PC-9 (cell line): ENCODE results near the gene KHK.

Source experiments
- EZH2 ChIP-seq: fragments of 200-600 bp; sonication (generic); IDR thresholded peaks from 2 replicates; pipeline ENCODE4 v1.8.0; 2017; ENCODE audit warnings: antibody characterized with exemption, low read depth
- TF ChIP-seq, protein P1 (sequence below): fragments of 200-600 bp; sonication (generic); conservative IDR thresholded peaks from 2 replicates; pipeline ENCODE4 v1.6.1; 2017; ENCODE audit warnings: mixed run types, antibody characterized with exemption, mild to moderate bottlenecking, moderate library complexity

DNA sequence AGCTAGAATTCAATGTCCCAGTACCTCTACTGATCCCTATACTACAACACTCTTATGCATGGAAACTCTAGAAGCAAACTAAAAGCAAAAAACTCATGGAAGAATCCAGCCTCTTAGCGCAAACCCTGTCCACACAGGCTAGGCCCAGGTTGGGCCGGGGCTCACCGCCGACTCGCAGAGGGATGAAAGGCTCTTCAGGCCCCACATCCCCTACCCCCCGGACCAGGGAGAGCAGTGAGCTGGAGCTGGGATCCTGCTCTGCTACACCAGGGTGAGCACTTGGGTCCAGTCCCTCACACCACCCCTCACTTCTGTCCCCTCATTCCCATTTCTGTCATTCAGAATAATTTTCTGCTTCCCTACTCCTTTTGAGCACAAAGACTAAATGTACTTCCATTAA, 17.1 kb upstream of the KHK start:
- TF ChIP-seq, protein P1, sequence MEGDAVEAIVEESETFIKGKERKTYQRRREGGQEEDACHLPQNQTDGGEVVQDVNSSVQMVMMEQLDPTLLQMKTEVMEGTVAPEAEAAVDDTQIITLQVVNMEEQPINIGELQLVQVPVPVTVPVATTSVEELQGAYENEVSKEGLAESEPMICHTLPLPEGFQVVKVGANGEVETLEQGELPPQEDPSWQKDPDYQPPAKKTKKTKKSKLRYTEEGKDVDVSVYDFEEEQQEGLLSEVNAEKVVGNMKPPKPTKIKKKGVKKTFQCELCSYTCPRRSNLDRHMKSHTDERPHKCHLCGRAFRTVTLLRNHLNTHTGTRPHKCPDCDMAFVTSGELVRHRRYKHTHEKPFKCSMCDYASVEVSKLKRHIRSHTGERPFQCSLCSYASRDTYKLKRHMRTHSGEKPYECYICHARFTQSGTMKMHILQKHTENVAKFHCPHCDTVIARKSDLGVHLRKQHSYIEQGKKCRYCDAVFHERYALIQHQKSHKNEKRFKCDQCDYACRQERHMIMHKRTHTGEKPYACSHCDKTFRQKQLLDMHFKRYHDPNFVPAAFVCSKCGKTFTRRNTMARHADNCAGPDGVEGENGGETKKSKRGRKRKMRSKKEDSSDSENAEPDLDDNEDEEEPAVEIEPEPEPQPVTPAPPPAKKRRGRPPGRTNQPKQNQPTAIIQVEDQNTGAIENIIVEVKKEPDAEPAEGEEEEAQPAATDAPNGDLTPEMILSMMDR = no peak
- TF ChIP-seq EZH2 = no peak
